NCI-H146 (cell line): ENCODE results near the gene ISLR2.

Experiments
- DNase-seq: peaks from one replicate; lab custom pipeline; 2025; lab: John Stamatoyannopoulos, UW

ISLR2 gene

DNA sequence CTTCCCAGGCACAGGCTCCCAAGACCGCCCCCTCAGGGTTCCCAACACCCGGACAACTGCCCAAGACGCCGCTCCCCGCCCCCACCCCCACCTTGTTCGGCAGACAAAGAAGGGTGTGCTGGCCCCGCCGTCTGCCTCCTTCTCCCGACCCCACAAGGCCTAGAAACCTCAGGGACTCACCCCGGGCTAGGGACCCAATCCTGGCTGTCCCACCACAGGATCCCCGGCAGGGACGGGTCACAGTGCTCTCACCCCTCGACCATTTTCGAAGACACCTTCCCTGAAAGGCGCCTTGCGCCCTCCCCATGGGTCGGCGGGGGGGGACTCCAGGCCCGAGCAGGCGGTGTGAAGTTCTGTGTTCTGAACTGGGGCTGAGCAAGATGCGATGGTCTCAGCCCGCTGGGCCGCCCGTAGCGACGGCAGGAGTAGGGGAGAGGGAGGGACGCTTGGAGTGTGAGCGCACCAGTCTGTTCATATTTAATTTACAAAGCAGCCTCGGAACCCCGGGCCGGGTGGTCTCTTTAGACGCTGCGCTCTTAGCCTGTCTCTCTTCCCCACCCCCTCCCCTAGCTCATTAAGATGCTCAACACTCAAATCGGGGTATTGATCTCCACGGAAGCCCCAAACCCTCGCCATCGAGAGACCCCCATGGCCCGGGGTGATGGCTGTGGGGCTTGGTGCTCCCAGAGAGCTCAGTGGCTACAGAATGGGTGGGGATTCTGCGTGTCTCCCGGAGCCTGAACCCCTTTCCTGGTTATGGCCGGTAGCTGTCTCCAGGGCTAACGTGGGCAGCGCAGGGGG lies 1.4 kb upstream of the ISLR2 start:
- peak; percentile 11 for DNase-seq

DNA sequence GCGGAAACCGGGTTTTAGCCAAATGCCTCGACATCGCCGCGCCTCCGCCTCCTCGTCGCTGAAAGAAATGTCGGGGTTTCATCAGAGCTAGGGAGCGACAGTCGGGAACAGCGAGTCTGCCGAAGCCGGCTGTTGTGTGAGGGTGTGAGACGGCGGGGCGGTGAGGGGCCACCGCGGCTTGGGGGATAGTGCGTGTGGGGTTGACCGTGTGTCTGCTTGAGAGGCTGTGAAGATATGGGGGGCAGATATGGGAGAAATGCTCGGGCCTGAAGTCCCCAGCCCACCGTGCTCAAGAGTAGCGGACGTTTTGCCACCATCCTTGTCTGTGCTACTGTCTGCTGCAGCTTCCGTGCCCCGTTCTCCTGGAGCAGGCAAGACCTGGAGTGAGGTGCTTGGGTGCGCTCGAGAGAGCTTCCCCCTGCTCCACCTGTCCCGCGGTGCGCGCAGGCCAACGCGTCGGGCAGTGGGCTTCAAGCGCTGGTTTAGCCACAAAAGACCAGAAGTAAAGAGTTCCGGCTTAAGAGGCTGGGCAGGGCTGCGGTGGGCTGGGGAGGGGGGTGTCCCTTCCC lies 716 bp upstream of the ISLR2 start:
- DNase-seq: peak; percentile 61

GRCh38 chr15:74130849-74131627 lies 652 bp downstream of the ISLR2 start:
- no peak for DNase-seq

GRCh38 chr15:74131628-74132413 lies 1.4 kb downstream of the ISLR2 start:
- DNase-seq: no peak

DNA sequence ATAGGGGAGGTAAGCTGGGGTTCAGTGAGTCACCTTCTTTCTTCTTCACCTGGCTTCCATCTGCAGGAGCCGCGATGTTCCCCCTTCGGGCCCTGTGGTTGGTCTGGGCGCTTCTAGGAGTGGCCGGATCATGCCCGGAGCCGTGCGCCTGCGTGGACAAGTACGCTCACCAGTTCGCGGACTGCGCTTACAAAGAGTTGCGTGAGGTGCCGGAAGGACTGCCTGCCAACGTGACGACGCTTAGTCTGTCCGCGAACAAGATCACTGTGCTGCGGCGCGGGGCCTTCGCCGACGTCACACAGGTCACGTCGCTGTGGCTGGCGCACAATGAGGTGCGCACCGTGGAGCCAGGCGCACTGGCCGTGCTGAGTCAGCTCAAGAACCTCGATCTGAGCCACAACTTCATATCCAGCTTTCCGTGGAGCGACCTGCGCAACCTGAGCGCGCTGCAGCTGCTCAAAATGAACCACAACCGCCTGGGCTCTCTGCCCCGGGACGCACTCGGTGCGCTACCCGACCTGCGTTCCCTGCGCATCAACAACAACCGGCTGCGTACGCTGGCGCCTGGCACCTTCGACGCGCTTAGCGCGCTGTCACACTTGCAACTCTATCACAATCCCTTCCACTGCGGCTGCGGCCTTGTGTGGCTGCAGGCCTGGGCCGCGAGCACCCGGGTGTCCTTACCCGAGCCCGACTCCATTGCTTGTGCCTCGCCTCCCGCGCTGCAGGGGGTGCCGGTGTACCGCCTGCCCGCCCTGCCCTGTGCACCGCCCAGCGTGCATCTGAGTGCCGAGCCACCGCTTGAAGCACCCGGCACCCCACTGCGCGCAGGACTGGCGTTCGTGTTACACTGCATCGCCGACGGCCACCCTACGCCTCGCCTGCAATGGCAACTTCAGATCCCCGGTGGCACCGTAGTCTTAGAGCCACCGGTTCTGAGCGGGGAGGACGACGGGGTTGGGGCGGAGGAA lies 2.6 kb downstream of the ISLR2 start:
- DNase-seq: no peak

GRCh38 chr15:74133694-74134386 lies 3.5 kb downstream of the ISLR2 start:
- DNase-seq: no peak

GRCh38 chr15:74134387-74135027 lies 4.1 kb downstream of the ISLR2 start:
- DNase-seq: no peak

- DNase-seq: no peak
Observed at GRCh38 chr15:74135041-74135565, 4.7 kb downstream of the ISLR2 start.

DNA sequence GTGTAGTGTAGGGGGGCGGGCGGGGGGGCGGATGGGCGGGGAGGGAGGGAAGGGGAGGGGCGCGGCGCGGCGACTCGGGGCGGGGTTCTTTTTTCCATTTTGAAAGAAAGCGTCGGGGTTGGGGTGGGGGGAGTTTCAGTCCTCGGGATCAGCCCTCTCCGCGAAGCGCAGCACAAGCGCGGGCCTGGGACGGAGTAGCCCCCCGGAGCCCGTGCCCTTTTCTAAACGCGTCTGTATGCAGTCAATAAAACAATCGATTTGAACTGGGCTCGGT lies 6.1 kb downstream of the ISLR2 start:
- DNase-seq: no peak

DNA sequence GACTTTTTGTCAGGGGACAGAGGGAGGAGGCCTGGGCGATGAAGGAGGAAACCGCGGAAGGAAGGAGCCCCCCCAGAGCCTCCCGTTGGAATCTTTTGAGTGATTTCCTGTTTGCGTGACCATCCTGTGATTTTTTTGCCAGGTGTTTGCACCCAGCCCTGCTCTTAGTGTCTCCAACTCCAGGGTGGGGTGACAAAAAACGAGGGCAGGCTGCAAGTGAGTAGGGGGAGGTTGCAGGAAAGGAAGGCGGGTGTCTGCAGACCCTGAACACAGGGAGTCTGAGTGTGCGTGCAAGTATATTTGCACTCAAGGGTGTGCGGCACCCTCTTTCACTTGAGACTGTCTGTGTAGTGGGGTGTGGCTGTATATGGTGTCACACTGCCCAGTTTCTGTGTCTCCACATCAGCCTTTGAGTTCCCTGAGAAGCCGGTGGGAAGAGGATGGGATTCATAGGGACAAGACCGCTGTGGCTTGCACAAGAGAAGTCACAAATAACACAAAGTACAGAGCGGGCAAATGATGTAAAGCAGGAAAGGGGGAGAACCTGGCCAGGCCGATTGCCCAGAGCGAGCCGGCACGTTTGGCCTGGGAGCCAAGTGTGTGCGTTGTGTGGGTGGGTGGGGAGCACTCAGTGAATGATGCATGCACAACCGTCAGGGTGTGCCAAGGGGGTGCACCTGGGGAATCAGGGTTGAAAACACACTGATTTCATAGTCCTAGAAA lies 6.6 kb downstream of the ISLR2 start:
- DNase-seq: no peak

- DNase-seq: no peak
Observed at GRCh38 chr15:74137537-74137894, 7.1 kb downstream of the ISLR2 start.

DNA sequence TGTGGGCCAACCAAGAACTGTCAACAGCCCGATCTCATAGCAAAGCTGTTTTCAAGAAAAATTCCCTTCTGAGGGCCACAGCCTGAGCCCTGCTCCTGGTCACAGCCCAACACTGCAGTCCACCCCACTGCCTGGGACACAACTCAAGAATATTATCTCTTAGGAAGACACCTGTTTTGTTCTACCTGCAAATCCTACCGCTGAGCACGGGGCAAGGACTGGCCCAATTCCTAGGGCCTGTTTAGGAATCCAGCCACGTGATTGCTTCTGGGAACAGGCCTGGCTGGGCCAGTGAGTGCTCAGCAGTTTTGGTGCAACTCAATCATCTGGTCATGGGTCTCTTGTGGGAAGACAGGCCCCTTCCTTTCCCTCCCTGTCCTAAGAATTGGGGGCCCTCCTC lies 8.3 kb downstream of the ISLR2 start:
- DNase-seq: no peak

DNA sequence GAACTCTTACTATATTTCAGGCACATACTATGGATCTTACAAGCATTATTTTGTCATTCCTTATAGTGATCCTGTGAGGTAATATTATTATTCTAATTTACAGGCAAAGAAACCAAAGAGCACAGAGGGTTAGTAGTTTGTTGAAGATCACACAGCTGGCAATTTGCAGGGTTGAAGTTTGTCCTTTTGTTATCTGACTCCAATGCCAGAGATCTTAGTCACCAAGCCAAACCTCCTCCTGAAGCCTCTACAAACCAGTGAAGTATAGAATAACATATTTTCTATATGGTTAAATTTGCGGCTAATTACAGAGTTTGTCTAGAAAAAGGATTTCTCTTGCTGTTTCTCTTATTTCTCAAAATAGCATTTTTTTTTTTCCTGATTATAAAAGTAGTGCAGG lies 11.2 kb downstream of the ISLR2 start:
- DNase-seq: no peak

GRCh38 chr15:74144153-74144775 lies 13.9 kb downstream of the ISLR2 start:
- DNase-seq: peak; percentile 5

GRCh38 chr15:74146277-74146800 lies 16.0 kb downstream of the ISLR2 start:
- DNase-seq: no peak

DNA sequence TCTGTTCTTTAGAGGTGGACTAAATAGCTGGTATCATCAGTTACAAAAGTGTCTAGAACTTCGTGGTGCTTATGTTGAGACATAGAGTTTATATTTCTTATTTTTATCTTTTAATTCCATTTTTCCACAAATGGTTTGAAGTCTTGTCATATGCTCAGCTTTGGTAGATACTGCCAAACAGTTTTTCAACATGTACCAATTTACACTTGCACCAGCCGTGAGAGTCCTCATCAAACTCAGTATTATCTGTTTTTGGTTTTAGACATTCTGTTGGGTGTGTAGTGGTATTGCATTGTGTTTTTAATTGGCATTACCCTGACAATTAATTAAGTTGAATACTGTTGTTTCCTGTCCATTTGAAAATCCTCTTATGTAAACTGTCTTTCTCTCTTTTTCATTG lies 16.7 kb downstream of the ISLR2 start:
- DNase-seq: no peak

- DNase-seq: no peak
Observed at GRCh38 chr15:74155766-74156417, 25.5 kb downstream of the ISLR2 start.
